Stimulated activated CD4-positive, alpha-beta T cell treated with anti-CD3 and anti-CD28 coated beads, Interleukin-2, amount 100 ng/mL, for 48 hours (primary cell): ENCODE data around the gene CDK1.

Experiments
- DNase-seq, 2 donors: peaks; one replicate each; pipeline ENCODE4 v3.0.0-alpha.2; 2020

Gene CDK1

GRCh38 chr10:60778214-60778970 lies at the start of gene CDK1:
TSS of gene CDK1 (plus strand) at chr10:60778478. CDS start at chr10:60780166, 1,688 bp downstream.
- DNase-seq, result peak; percentile 87 to 92

GRCh38 chr10:60729106-60729505 lies 49.2 kb upstream of the CDK1 start:
- DNase-seq, result no peak

- no peak for DNase-seq
These were observed 47.0 kb upstream of the CDK1 start for GRCh38 chr10:60731134-60731885.

GRCh38 chr10:60732198-60732806 lies 46.0 kb upstream of the CDK1 start:
- no peak for DNase-seq

- DNase-seq, result peak; percentile 23 to 43
These were observed 45.3 kb upstream of the CDK1 start for GRCh38 chr10:60732807-60733516.

- DNase-seq, result no peak
These were observed 44.8 kb upstream of the CDK1 start for GRCh38 chr10:60733517-60733822.

- DNase-seq, result no peak
These were observed 44.5 kb upstream of the CDK1 start for GRCh38 chr10:60733826-60734225.

- no peak for DNase-seq
These were observed 44.1 kb upstream of the CDK1 start for GRCh38 chr10:60734226-60734625.

- no peak for DNase-seq
These were observed 43.0 kb upstream of the CDK1 start for GRCh38 chr10:60735244-60735643.

GRCh38 chr10:60737242-60737641 lies 41.0 kb upstream of the CDK1 start:
- no peak for DNase-seq

- no peak for DNase-seq
These were observed 38.7 kb upstream of the CDK1 start for GRCh38 chr10:60739558-60739957.

- DNase-seq, result no peak
These were observed 35.8 kb upstream of the CDK1 start for GRCh38 chr10:60742512-60742911.

GRCh38 chr10:60747817-60748469 lies 30.3 kb upstream of the CDK1 start:
- no peak for DNase-seq

GRCh38 chr10:60753152-60753551 lies 25.1 kb upstream of the CDK1 start:
- DNase-seq, result no peak

GRCh38 chr10:60753817-60754216 lies 24.5 kb upstream of the CDK1 start:
- no peak for DNase-seq

GRCh38 chr10:60757420-60757895 lies 20.8 kb upstream of the CDK1 start:
- DNase-seq, result no peak

- no peak for DNase-seq
These were observed 19.1 kb upstream of the CDK1 start for GRCh38 chr10:60759181-60759580.

- no peak for DNase-seq
These were observed 17.5 kb upstream of the CDK1 start for GRCh38 chr10:60760711-60761210.

GRCh38 chr10:60762554-60762953 lies 15.7 kb upstream of the CDK1 start:
- DNase-seq, result no peak

- no peak for DNase-seq
These were observed 10.9 kb upstream of the CDK1 start for GRCh38 chr10:60767424-60767823.

GRCh38 chr10:60769406-60769805 lies 8.9 kb upstream of the CDK1 start:
- DNase-seq, result no peak

- DNase-seq, result no peak
These were observed 523 bp upstream of the CDK1 start for GRCh38 chr10:60777696-60778213.
